HepG2 (cell line): ENCODE measurements around the gene TXNIP. TPM values are rescaled to one million over a fixed set of nuclear protein-coding genes. Genes with fewer than 3 reads are reported as not detected.

ENCODE experiments used
- ARNT ChIP-seq: fragments of 450-650 bp; IDR thresholded peaks from 2 replicates; pipeline ENCODE4 v1.6.1; 2017
- ATF1 ChIP-seq: IDR thresholded peaks from 2 replicates; pipeline ENCODE4 v1.6.1; 2016; ENCODE audit warnings: mild to moderate bottlenecking, control low read depth
- CBX5 ChIP-seq: sonication (generic); formaldehyde crosslinking; IDR thresholded peaks from 2 replicates; pipeline ENCODE4 v1.4.0; 2020; ENCODE audit warnings: missing genetic modification reagents, borderline replicate concordance
- CREB1 ChIP-seq, 2 experiments: fragments of 450-650 bp in 1 of 2; IDR thresholded peaks; 2 replicates each; pipeline ENCODE4 v1.6.1; 2016 to 2017; ENCODE audit warnings: control low read depth in 1 of 2, mild to moderate bottlenecking in 1 of 2, missing compliant biosample characterization in 1 of 2, missing genetic modification characterization in 1 of 2
- EHMT2 ChIP-seq: fragments of 200-600 bp; sonication (generic); IDR thresholded peaks from 2 replicates; pipeline ENCODE4 v1.7.0; 2017; ENCODE audit warnings: antibody characterized with exemption, low read depth, low read length, borderline replicate concordance
- FOXC1 ChIP-seq: sonication (generic); formaldehyde crosslinking; IDR thresholded peaks from 2 replicates; pipeline ENCODE4 v1.8.0; 2022; ENCODE audit warnings: mild to moderate bottlenecking, missing genetic modification reagents, borderline replicate concordance
- FOXK1 ChIP-seq: sonication (generic); formaldehyde crosslinking; IDR thresholded peaks from 2 replicates; pipeline ENCODE4 v1.4.0; 2020; ENCODE audit warnings: low read depth, missing genetic modification reagents, borderline replicate concordance
- JDP2 ChIP-seq: sonication (generic); formaldehyde crosslinking; IDR thresholded peaks from 2 replicates; pipeline ENCODE4 v1.8.1; 2022; ENCODE audit warnings: missing genetic modification reagents, borderline replicate concordance
- KAT8 ChIP-seq: IDR thresholded peaks from 2 replicates; pipeline ENCODE4 v1.6.1; 2016; ENCODE audit warnings: missing genetic modification reagents, missing compliant biosample characterization
- KDM5A ChIP-seq: fragments of 200-600 bp; sonication (generic); IDR thresholded peaks from 2 replicates; pipeline ENCODE4 v1.7.0; 2018; ENCODE audit warnings: antibody characterized with exemption, mild to moderate bottlenecking, low read length, borderline replicate concordance
- MAZ ChIP-seq, 2 experiments: sonication (generic) in 1 of 2; formaldehyde crosslinking in 1 of 2; IDR thresholded peaks; 2 replicates each; pipeline versions ENCODE4 v1.5.0 to v1.6.1; 2012 to 2020; ENCODE audit warnings: low read depth in 2 of 2, mild to moderate bottlenecking in 2 of 2, borderline replicate concordance in 1 of 2, improper control_type of control experiment in 1 of 2, low read length in 1 of 2, missing genetic modification reagents in 1 of 2, moderate library complexity in 1 of 2
- NFE2 ChIP-seq: sonication (generic); formaldehyde crosslinking; IDR thresholded peaks from 2 replicates; pipeline ENCODE4 v1.4.0; 2020; ENCODE audit warnings: missing genetic modification reagents
- NFRKB ChIP-seq: fragments of 450-650 bp; IDR thresholded peaks from 2 replicates; pipeline ENCODE4 v1.6.1; 2017
- PCBP2 ChIP-seq: fragments of 200-400 bp; formaldehyde crosslinking; optimal IDR thresholded peaks from 2 replicates; pipeline ENCODE3; 2018; ENCODE audit warnings: low read length, low read depth; ENCODE audit not compliant: poor library complexity, severe bottlenecking
- PHB2 ChIP-seq: fragments of 450-650 bp; IDR thresholded peaks from 2 replicates; pipeline ENCODE4 v1.6.1; 2018; ENCODE audit not compliant: partially characterized antibody
- REXO4 ChIP-seq: sonication (generic); formaldehyde crosslinking; IDR thresholded peaks from 2 replicates; pipeline ENCODE4 v1.8.0; 2022; ENCODE audit warnings: missing genetic modification reagents, mild to moderate bottlenecking, borderline replicate concordance
- SIX4 ChIP-seq: sonication (generic); formaldehyde crosslinking; IDR thresholded peaks from 2 replicates; pipeline ENCODE4 v1.4.0; 2020; ENCODE audit warnings: missing genetic modification reagents
- TCF7 ChIP-seq: sonication (generic); IDR thresholded peaks from 2 replicates; pipeline ENCODE4 v1.6.1; 2016; ENCODE audit warnings: antibody characterized with exemption, low read depth
- THAP9 ChIP-seq: sonication (generic); formaldehyde crosslinking; IDR thresholded peaks from 2 replicates; pipeline ENCODE4; 2020; ENCODE audit warnings: missing genetic modification reagents, mild to moderate bottlenecking, borderline replicate concordance
- TRAFD1 ChIP-seq: sonication (generic); formaldehyde crosslinking; IDR thresholded peaks from 2 replicates; pipeline ENCODE4 v1.5.1; 2020; ENCODE audit warnings: missing genetic modification reagents, mild to moderate bottlenecking, borderline replicate concordance
- ZNF441 ChIP-seq: sonication (generic); formaldehyde crosslinking; IDR thresholded peaks from 2 replicates; pipeline ENCODE4 v1.7.0; 2021; ENCODE audit warnings: missing genetic modification reagents, borderline replicate concordance
- ZNF775 ChIP-seq: sonication (generic); formaldehyde crosslinking; IDR thresholded peaks from 2 replicates; pipeline ENCODE4 v1.4.0; 2020; ENCODE audit warnings: missing genetic modification reagents, mild to moderate bottlenecking, moderate library complexity, borderline replicate concordance
- ZSCAN5A ChIP-seq: sonication (generic); formaldehyde crosslinking; IDR thresholded peaks from 2 replicates; pipeline ENCODE4 v1.8.0; 2022; ENCODE audit warnings: mild to moderate bottlenecking, missing genetic modification reagents, borderline replicate concordance
- polyA plus RNA-seq, 8 experiments: library from polyadenylated mRNA; depleted of rRNA in 3 of 8; stranded (reverse) in 7 of 8; unstranded in 1 of 8; fragments of >200 nt; fragmentation: Illumina TruSeq in 4 of 8; extraction: Trizol in 4 of 8; gene quantifications; 2 replicates each; pipeline versions ENCODE4 v1.2.1 to v1.2.3, GENCODE V29; 2011 to 2016; ENCODE audit warnings: low read depth in 4 of 8, missing spikeins in 1 of 8, mixed read lengths in 1 of 8; ENCODE audit not compliant: insufficient read depth in 1 of 8
- total RNA-seq, 5 experiments: library from RNA; depleted of rRNA; stranded (reverse); fragments of >200 nt; fragmentation: Illumina TruSeq; extraction: Trizol; gene quantifications; 2 replicates each; pipeline ENCODE4 v1.2.3, GENCODE V29; 2016; ENCODE audit warnings: low read depth in 1 of 5

Gene TXNIP
- total and polyA plus RNA-seq, 2 of the 13 experiments (the other 11 are each of a cell fraction or from before 2014, with no cell fraction given) = 24.4 to 237 TPM

- TF ChIP-seq THAP9 = no peak
- TF ChIP-seq ZSCAN5A (CRISPR knock-in tag) = no peak
- no peak for TF ChIP-seq CREB1 (IDR thresholded peaks at IDR 0.05)
- no peak; the same call in 1 of the 2 replicates for TF ChIP-seq CREB1 (CRISPR knock-in tag; IDR thresholded peaks at IDR 0.05)
- no peak; the same call in 1 of the 2 replicates for TF ChIP-seq FOXK1 (CRISPR knock-in tag)
- no peak for TF ChIP-seq FOXC1 (CRISPR knock-in tag)
- TF ChIP-seq CBX5 (CRISPR knock-in tag) = no peak
- TF ChIP-seq REXO4 (CRISPR knock-in tag) = no peak
- TF ChIP-seq ZNF441 (CRISPR knock-in tag) = no peak
- no peak for TF ChIP-seq TCF7
- no peak for TF ChIP-seq JDP2 (CRISPR knock-in tag)
- no peak for TF ChIP-seq PCBP2
- no peak for TF ChIP-seq KDM5A
- TF ChIP-seq ATF1 (CRISPR knock-in tag) = 0 out of 2 replicates have a peak, but pooled peaks have one; percentile 14
- TF ChIP-seq ARNT = no peak
- no peak for TF ChIP-seq NFE2 (CRISPR knock-in tag)
- no peak for TF ChIP-seq PHB2
- no peak for TF ChIP-seq SIX4
- no peak for TF ChIP-seq EHMT2
- TF ChIP-seq ZNF775 = no peak
- no peak for TF ChIP-seq NFRKB
- peak; percentile 35; the same call in 1 of the 2 replicates for TF ChIP-seq KAT8 (CRISPR knock-in tag)
- TF ChIP-seq MAZ (IDR thresholded peaks at IDR 0.05; ENCODE audit: borderline replicate concordance, low read depth, low read length) = no peak
- TF ChIP-seq MAZ (CRISPR knock-in tag; IDR thresholded peaks at IDR 0.05; ENCODE audit: low read depth) = no peak
- TF ChIP-seq TRAFD1 (CRISPR knock-in tag) = no peak
These were observed 10.6 kb downstream of the TXNIP start (continued) for GRCh38 chr1:145985502-145986439.
